ENCODE data around the gene ZDHHC14.

GRCh38 chr6:157625111-157625510 is 244.1 kb downstream of the ZDHHC14 start:
- TF ChIP-seq EZH2phosphoT487 (IDR thresholded peaks at IDR 0.05; ENCODE audit: low read length) (no peak), CTCF (IDR thresholded peaks at IDR 0.05; ENCODE audit: low read length) (no peak)
